GM18498 (cell line): ENCODE measurements around the gene RNF138.
"Not testable (repeated sequence)": the region's sequence is repeated elsewhere in the genome, so short reads cannot be mapped to it uniquely, and the experiment has no call there.

ENCODE experiments used
- ATAC-seq: cut with Tn5 transposase; IDR thresholded peaks from one replicate; pipeline ENCODE4 v1.9.1; 2021; ENCODE audit warnings: mild to moderate bottlenecking, moderate library complexity; ENCODE audit not compliant: unreplicated experiment

RNF138 gene

GRCh38 chr18:32095192-32095899 lies 3.7 kb downstream of the RNF138 start:
- ATAC-seq: no peak

GRCh38 chr18:32095900-32096229 lies 4.2 kb downstream of the RNF138 start:
- ATAC-seq: no peak

GRCh38 chr18:32096946-32097345 lies 5.3 kb downstream of the RNF138 start:
- no peak for ATAC-seq

- ATAC-seq: no peak
Measured at GRCh38 chr18:32104516-32104915, 12.8 kb downstream of the RNF138 start.

- no peak for ATAC-seq
Measured at GRCh38 chr18:32110005-32110404, 18.3 kb downstream of the RNF138 start.

- no peak for ATAC-seq
Measured at GRCh38 chr18:32111706-32112105, 20.0 kb downstream of the RNF138 start.

- no peak for ATAC-seq
Measured at GRCh38 chr18:32112826-32113225, 21.2 kb downstream of the RNF138 start.

- no peak for ATAC-seq
Measured at GRCh38 chr18:32114293-32114942, 22.7 kb downstream of the RNF138 start.

- no peak for ATAC-seq
Measured at GRCh38 chr18:32122039-32122438, 30.4 kb downstream of the RNF138 start.

GRCh38 chr18:32126538-32126937 lies 34.9 kb downstream of the RNF138 start:
- ATAC-seq: no peak

GRCh38 chr18:32135625-32136024 lies 44.0 kb downstream of the RNF138 start:
- no peak for ATAC-seq

- no peak for ATAC-seq
Measured at GRCh38 chr18:32138332-32138982, 46.8 kb downstream of the RNF138 start.

- ATAC-seq: no peak
Measured at GRCh38 chr18:32139835-32140283, 48.2 kb downstream of the RNF138 start.

GRCh38 chr18:32148185-32148870 lies 56.7 kb downstream of the RNF138 start:
- ATAC-seq: no peak

- ATAC-seq: peak; percentile 88
Measured at GRCh38 chr18:32152705-32153448, 61.2 kb downstream of the RNF138 start.

GRCh38 chr18:32156855-32157254 lies 65.2 kb downstream of the RNF138 start:
- no peak for ATAC-seq

GRCh38 chr18:32157580-32157979 lies 65.9 kb downstream of the RNF138 start:
- no peak for ATAC-seq

- peak; percentile 97 for ATAC-seq
Measured at GRCh38 chr18:32158108-32158624, 66.5 kb downstream of the RNF138 start.

- ATAC-seq: not testable (repeated sequence)
Measured at GRCh38 chr18:32158631-32159030, 67.0 kb downstream of the RNF138 start.

- no peak for ATAC-seq
Measured at GRCh38 chr18:32160547-32160946, 68.9 kb downstream of the RNF138 start.
